GM04503 (cell line): ENCODE data around the gene SLC8B1.
"Not testable (repeated sequence)": the region's sequence is repeated elsewhere in the genome, so short reads cannot be mapped to it uniquely, and the experiment has no call there.

Experiments used
- DNase-seq: peaks from one replicate; pipeline ENCODE4 v3.0.0-alpha.2; 2012; ENCODE audit warnings: low read depth

Gene SLC8B1

GRCh38 chr12:113354192-113354591 lies 19.3 kb upstream of the SLC8B1 start:
- not testable (repeated sequence) for DNase-seq

GRCh38 chr12:113351089-113351488 lies 16.2 kb upstream of the SLC8B1 start:
- DNase-seq = no peak

- no peak for DNase-seq
Observed at GRCh38 chr12:113348849-113349536, 14.1 kb upstream of the SLC8B1 start.

GRCh38 chr12:113347892-113348291 lies 13.0 kb upstream of the SLC8B1 start:
- DNase-seq = no peak

GRCh38 chr12:113347107-113347506 lies 12.2 kb upstream of the SLC8B1 start:
- DNase-seq = no peak

GRCh38 chr12:113346353-113346752 lies 11.4 kb upstream of the SLC8B1 start:
- DNase-seq = no peak

- DNase-seq = no peak
Observed at GRCh38 chr12:113345318-113345717, 10.4 kb upstream of the SLC8B1 start.

GRCh38 chr12:113341535-113341934 lies 6.6 kb upstream of the SLC8B1 start:
- no peak for DNase-seq

- no peak for DNase-seq
Observed at GRCh38 chr12:113340061-113340460, 5.2 kb upstream of the SLC8B1 start.

GRCh38 chr12:113339540-113339939 lies 4.6 kb upstream of the SLC8B1 start:
- DNase-seq = no peak

GRCh38 chr12:113333877-113334785 lies 778 bp downstream of the SLC8B1 start:
- no peak for DNase-seq

GRCh38 chr12:113333418-113333750 lies 1.5 kb downstream of the SLC8B1 start:
- DNase-seq = no peak

- DNase-seq = no peak
Observed at GRCh38 chr12:113332688-113333417, 2.1 kb downstream of the SLC8B1 start.

- no peak for DNase-seq
Observed at GRCh38 chr12:113330505-113330904, 4.4 kb downstream of the SLC8B1 start.

GRCh38 chr12:113329791-113330417 lies 5.0 kb downstream of the SLC8B1 start:
- no peak for DNase-seq

GRCh38 chr12:113329022-113329790 lies 5.7 kb downstream of the SLC8B1 start:
- no peak for DNase-seq

- DNase-seq = no peak
Observed at GRCh38 chr12:113328368-113328889, 6.5 kb downstream of the SLC8B1 start.

- DNase-seq = no peak
Observed at GRCh38 chr12:113326775-113327395, 8.0 kb downstream of the SLC8B1 start.

- peak; percentile 73 for DNase-seq
Observed at GRCh38 chr12:113325916-113326315, 9.0 kb downstream of the SLC8B1 start.

- DNase-seq = peak; percentile 68
Observed at GRCh38 chr12:113322343-113322742, 12.6 kb downstream of the SLC8B1 start.

GRCh38 chr12:113320401-113320800 lies 14.5 kb downstream of the SLC8B1 start:
- DNase-seq = no peak
